Measurements from ENCODE around the gene WNT7A. TPM values are rescaled to one million over a fixed set of nuclear protein-coding genes. Genes with fewer than 3 reads are reported as not detected.

Gene WNT7A
- total RNA-seq, 4 donors from 2014 or later: not detected

DNA sequence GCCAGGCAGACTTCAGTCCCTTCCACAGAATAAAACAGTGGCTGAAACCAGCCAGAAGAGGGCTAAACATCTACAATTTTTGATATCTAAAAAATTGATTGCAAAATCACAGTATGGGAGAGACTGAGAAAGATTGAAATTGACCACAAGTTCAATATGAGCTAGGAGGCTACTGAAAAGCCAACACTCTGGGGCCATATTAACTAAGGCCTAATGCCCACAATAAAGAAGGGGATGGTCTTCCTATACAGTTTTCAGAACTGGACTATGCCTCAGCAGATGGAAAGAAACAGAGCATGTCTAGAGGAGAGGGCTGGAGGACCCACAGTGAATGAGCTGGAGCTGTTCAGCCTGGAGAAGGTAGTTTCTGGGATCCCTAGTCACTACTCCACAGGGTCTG, 53.2 kb downstream of the WNT7A start:
- no peak for DNase-seq
- peaks cover 0 to 3% (median 0%) of the 10 kb centered on the region in 4 donors for H3K9me3 ChIP-seq
- no peaks in the 10 kb centered on the region for H3K36me3 ChIP-seq
- no peak overlapping the region for H3K27ac ChIP-seq
- no peaks in the 10 kb centered on the region for H3K27me3 ChIP-seq
- no peaks in the 10 kb centered on the region for H3K4me1 ChIP-seq
- no peak overlapping the region for H3K4me3 ChIP-seq
- TF ChIP-seq POLR2A (IDR thresholded peaks at IDR 0.05) (no peak), CTCF (IDR thresholded peaks at IDR 0.05) (no peak)

GRCh38 chr3:13825821-13826220, 54.0 kb downstream of the WNT7A start:
- no peaks in the 10 kb centered on the region for H3K36me3 ChIP-seq
- H3K9me3 ChIP-seq: peaks cover 0 to 3% (median 0%) of the 10 kb centered on the region in 4 donors
- no peak overlapping the region for H3K27ac ChIP-seq
- H3K4me1 ChIP-seq: no peaks in the 10 kb centered on the region
- no peaks in the 10 kb centered on the region for H3K27me3 ChIP-seq
- no peak overlapping the region for H3K4me3 ChIP-seq
- no peak for DNase-seq
- no peak for TF ChIP-seq POLR2A (IDR thresholded peaks at IDR 0.05)
- no peak for TF ChIP-seq CTCF (IDR thresholded peaks at IDR 0.05)

DNA sequence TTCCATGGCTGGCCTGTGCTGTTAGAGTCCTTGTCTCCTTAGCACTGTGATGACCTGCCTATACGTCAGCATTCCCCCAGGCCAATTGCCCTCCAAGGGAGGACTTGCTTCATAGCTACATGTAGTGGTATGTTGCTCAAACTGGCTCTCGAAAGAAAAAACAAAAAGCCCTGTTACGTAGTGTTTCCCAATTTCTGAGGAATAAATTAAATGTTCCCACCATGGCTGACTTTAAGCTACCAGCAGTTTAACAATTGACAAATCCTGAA, 54.6 kb downstream of the WNT7A start:
- no peak for DNase-seq
- peaks cover 0 to 3% (median 0%) of the 10 kb centered on the region in 4 donors for H3K9me3 ChIP-seq
- no peaks in the 10 kb centered on the region for H3K36me3 ChIP-seq
- H3K4me3 ChIP-seq: no peak overlapping the region
- no peaks in the 10 kb centered on the region for H3K27me3 ChIP-seq
- H3K27ac ChIP-seq: no peak overlapping the region
- TF ChIP-seq POLR2A (IDR thresholded peaks at IDR 0.05) (no peak), CTCF (IDR thresholded peaks at IDR 0.05) (no peak)
- no peaks in the 10 kb centered on the region for H3K4me1 ChIP-seq

DNA sequence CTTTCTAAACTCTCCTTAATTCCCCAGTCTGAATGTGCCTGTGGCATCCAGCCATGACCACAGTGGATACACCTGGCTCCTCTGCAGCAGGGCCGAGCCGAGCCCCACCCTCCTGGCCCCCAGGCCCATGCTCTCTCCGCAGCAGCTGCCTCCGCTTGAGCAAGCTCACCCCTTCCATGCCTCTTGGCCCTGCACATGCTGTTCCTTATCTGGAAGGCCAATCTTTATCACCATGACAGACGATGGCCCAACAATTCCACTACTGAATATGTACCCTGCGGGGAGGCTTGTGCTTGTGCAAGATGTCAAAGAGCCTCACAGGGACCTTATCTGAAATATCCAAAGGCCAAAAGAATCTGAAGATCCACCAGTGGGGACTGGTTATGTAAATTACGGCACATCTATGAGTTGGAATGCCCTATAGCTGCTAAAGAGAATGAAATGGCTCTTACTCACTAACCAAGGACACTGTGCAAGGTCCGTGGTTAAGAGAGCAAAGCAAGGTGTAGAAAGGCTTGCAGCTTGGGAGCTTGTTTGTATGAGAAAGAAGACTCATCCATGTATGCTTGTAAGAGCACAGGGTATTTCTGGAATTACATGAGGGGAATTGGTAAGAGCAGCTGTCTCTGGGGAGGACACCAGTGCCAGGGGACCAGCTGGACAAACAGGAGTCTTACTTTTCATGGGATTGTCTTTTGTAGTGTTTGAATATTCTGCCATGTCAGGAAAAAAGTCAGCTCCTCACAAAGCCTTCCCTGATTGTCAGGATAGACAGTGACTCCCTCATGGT, 55.2 kb downstream of the WNT7A start:
- Histone ChIP-seq H3K9me3 (peaks cover 0 to 3% (median 0%) of the 10 kb centered on the region in 4 donors), H3K27me3 (no peaks in the 10 kb centered on the region), H3K4me3 (no peak overlapping the region), H3K27ac (no peak overlapping the region), H3K36me3 (no peaks in the 10 kb centered on the region), H3K4me1 (no peaks in the 10 kb centered on the region)
- no peak for DNase-seq
- TF ChIP-seq CTCF (IDR thresholded peaks at IDR 0.05) (no peak), POLR2A (IDR thresholded peaks at IDR 0.05) (no peak)

- Histone ChIP-seq H3K4me3 (no peak overlapping the region), H3K27ac (no peak overlapping the region), H3K9me3 (no peaks in the 10 kb centered on the region), H3K27me3 (no peaks in the 10 kb centered on the region), H3K4me1 (no peaks in the 10 kb centered on the region), H3K36me3 (no peaks in the 10 kb centered on the region)
- no peak for TF ChIP-seq POLR2A (IDR thresholded peaks at IDR 0.05)
- TF ChIP-seq CTCF (IDR thresholded peaks at IDR 0.05): no peak
- DNase-seq: no peak
Measured at GRCh38 chr3:13823692-13824091, 56.2 kb downstream of the WNT7A start.
